RWPE1 (cell line): ENCODE data around the gene RAPGEF2.

ENCODE experiments used
- CTCF ChIA-PET: fragments of 350-600 bp; sonication (Branson Sonifier 250); formaldehyde crosslinking; extraction: SDS; loops from one replicate; lab custom pipeline; 2021; lab: Yijun Ruan, JAX
- POLR2A ChIA-PET: fragments of 400-600 bp; formaldehyde crosslinking; extraction: SDS; loops from one replicate; lab custom pipeline; 2020; ENCODE audit warnings: antibody characterized with exemption; ENCODE audit not compliant: low non-redundant PET; lab: Yijun Ruan, JAX
- DNase-seq: peaks from one replicate; pipeline ENCODE4 v3.0.0; 2012; ENCODE audit warnings: low spot score
- H3K27ac ChIP-seq: fragments of 450-650 bp; 2 replicates; pipeline ENCODE4 v1.5.1; 2017
- TF ChIP-seq, protein P1 (sequence below): fragments of 450-650 bp; conservative IDR thresholded peaks from 2 replicates; pipeline ENCODE4 v1.5.1; 2017; ENCODE audit warnings: low read depth, mild to moderate bottlenecking

Gene RAPGEF2

DNA sequence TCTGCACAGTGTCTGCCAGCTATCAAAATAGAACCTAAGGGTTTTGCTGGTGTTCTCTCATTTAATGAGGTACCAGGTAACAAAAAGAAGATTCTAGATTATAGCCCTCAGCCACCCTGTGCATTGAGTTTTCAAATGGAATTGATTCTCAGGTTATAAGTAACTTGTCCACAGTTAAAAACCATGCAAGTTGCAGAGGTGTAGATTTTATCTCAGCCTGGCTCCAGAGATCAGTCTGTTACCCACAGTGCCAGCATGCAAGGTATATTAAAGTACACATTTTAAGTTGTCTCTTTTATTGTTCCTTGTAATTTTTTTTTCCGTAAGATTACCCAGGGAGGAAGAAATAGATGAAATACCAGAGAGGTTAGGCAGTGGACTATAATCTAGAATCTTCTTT, 59.7 kb downstream of the RAPGEF2 start:
- ChIA-PET CTCF (no interaction called here), POLR2A (no interaction called here)
- TF ChIP-seq, protein P1, sequence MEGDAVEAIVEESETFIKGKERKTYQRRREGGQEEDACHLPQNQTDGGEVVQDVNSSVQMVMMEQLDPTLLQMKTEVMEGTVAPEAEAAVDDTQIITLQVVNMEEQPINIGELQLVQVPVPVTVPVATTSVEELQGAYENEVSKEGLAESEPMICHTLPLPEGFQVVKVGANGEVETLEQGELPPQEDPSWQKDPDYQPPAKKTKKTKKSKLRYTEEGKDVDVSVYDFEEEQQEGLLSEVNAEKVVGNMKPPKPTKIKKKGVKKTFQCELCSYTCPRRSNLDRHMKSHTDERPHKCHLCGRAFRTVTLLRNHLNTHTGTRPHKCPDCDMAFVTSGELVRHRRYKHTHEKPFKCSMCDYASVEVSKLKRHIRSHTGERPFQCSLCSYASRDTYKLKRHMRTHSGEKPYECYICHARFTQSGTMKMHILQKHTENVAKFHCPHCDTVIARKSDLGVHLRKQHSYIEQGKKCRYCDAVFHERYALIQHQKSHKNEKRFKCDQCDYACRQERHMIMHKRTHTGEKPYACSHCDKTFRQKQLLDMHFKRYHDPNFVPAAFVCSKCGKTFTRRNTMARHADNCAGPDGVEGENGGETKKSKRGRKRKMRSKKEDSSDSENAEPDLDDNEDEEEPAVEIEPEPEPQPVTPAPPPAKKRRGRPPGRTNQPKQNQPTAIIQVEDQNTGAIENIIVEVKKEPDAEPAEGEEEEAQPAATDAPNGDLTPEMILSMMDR: no peak
- H3K27ac ChIP-seq: no peak overlapping the region
- DNase-seq: no peak

DNA sequence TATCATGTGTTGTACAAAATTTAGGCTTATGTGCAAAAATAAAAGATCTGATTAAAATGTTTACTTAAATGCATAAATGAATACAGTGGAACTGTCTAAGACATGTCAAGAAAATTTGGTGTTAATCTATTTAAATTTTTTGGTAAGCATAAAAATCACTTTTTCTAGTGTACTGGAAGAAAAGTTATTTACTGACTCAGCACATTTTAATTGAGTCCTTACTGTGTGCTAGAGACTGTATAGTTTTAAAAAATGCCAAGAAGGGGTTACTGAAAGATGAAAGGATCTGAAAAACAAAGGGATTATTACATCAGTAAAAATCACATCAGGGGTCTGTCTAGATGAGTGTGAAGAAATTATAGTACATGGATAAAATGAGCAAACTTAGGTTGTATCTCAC, 60.6 kb downstream of the RAPGEF2 start:
- H3K27ac ChIP-seq: no peak overlapping the region
- POLR2A ChIA-PET: no interaction called here
- DNase-seq: no peak
- CTCF ChIA-PET: no interaction called here
- TF ChIP-seq, protein P1: no peak

DNA sequence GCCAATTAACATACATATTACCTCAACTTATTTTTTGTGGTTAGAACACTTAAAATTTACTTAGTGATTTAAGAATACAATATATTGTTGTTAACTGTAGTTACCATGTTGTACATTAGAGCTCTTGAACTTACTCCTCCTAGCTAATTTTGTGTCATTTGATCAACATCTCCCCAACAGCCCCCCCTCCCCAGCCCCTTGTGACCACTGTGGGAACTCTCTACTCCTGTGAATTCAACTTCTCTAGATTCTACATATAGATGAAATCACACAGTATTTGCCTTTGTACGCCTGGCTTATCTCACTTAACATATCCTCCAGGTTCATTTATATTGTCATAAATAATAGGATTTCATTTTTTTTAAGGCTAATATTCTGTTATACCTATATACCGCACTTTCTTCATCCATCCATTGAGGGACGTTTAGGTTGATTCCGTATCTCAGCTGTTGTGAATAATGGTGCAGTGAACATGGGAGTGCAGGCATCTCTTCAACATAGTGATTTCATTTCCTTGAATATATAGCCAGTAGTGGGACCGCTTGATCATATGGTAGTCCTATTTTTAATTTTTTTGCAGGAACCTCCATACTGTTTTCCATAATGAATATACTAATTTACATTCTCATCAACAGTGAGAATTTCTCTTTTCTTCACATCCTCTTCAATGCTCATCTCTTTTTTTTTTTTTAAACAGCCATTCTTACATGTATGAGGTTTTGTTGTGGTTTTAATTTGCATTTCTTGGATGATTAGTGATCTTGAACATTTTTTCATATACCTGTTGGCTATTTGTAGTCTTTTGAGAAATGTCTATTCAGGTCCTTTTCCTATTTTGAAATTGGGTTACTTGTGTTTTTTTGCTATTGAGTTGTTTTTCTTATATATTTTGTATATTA, 66.8 kb downstream of the RAPGEF2 start:
- ChIA-PET CTCF (no interaction called here), POLR2A (no interaction called here)
- TF ChIP-seq, protein P1: no peak
- DNase-seq: no peak
- H3K27ac ChIP-seq: no peak overlapping the region

DNA sequence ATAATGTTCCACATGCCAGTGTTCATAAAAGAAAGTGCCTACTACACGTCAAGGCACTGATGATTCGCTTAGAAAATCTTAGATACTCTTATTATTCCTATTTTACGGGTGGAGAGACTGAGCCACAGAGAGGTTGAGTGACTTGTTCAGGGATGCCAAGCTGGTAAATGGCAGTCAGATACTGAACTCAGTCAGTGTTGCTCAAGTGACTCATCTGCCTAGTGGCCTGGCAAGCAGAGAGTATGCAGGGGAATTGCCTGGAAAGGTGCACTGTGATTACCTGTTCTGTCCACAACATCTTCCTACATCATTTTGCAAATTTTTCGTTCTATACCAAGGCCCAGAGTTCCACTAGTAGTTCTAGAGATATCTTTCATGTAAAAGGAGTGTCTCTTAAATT, 68.4 kb downstream of the RAPGEF2 start:
- no peak overlapping the region for H3K27ac ChIP-seq
- TF ChIP-seq, protein P1: no peak
- ChIA-PET POLR2A (no interaction called here), CTCF (no interaction called here)
- no peak for DNase-seq

DNA sequence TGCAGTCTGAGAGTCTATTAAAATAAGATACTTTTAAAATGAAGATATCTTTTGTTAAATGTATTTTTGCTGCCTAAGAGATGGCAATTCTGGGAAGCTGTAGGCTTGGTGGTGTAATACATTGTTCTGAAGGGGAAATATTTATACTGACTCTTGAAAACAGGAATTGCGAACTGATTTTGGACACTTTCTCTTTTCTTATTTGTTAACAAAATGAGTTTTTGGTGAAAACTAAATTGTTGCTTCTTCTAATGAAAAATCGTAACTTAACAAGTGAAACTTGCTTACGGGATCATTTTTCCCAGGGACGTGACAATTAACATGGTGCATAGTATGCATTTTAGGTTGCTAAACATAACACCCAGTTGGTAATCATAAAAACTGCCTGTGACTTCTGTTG, 71.0 kb downstream of the RAPGEF2 start:
- ChIA-PET CTCF (interaction anchor here (0.6 kb wide), 1 partner anchor 260 kb away, joined by 3 read pairs; no protein-coding TSS in a partner anchor), POLR2A (no interaction called here)
- DNase-seq: no peak
- no peak overlapping the region for H3K27ac ChIP-seq
- TF ChIP-seq, protein P1: no peak

DNA sequence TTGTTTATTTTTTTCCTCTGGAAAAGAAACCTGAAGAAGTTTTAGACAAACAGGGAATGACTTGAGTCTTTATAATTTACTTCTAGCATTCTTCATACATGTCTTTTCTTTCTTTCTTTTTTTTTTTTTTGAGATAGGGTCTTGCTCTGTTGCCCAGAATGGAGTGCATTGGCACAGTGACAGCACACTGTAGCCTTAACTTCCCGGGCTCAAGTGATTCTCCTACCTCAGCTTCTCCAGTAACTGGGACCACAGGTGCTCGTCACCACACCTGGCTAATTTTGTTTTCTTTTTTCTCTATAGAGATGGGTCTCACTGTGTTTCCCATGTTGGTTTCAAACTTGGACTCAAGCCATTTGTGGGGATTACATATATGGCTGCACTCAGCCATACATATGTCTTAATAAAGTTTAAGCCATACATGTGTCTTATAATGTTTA, 71.8 kb downstream of the RAPGEF2 start:
- ChIA-PET CTCF (no interaction called here), POLR2A (no interaction called here)
- no peak overlapping the region for H3K27ac ChIP-seq

More for the DNA sequence above, 71.8 kb downstream of the RAPGEF2 start:
- no peak for DNase-seq
- TF ChIP-seq, protein P1: no peak
